HK-2 (cell line): ENCODE measurements around the gene LYPD1.
A peak's percentile ranks its signal among the peaks of the same experiment; 100 is the strongest.

ENCODE experiments used
- DNase-seq: peaks from one replicate; pipeline ENCODE4 v3.0.0-alpha.2; 2018; ENCODE audit not compliant: unreplicated experiment

LYPD1 gene

GRCh38 chr2:132632000-132632649 lies 37.9 kb downstream of the LYPD1 start:
- peak; percentile 29 for DNase-seq

- no peak for DNase-seq
Measured at GRCh38 chr2:132627536-132627935, 42.5 kb downstream of the LYPD1 start.

- no peak for DNase-seq
Measured at GRCh38 chr2:132623096-132623839, 46.7 kb downstream of the LYPD1 start.

GRCh38 chr2:132621131-132621875 lies 48.7 kb downstream of the LYPD1 start:
- DNase-seq: no peak

- no peak for DNase-seq
Measured at GRCh38 chr2:132620115-132620514, 49.9 kb downstream of the LYPD1 start.

- DNase-seq: no peak
Measured at GRCh38 chr2:132618734-132619133, 51.3 kb downstream of the LYPD1 start.

GRCh38 chr2:132617989-132618388 lies 52.0 kb downstream of the LYPD1 start:
- DNase-seq: no peak

- DNase-seq: no peak
Measured at GRCh38 chr2:132615329-132616085, 54.5 kb downstream of the LYPD1 start.

GRCh38 chr2:132611719-132612118 lies 58.3 kb downstream of the LYPD1 start:
- no peak for DNase-seq

GRCh38 chr2:132609101-132609890 lies 60.7 kb downstream of the LYPD1 start:
- DNase-seq: no peak

- DNase-seq: no peak
Measured at GRCh38 chr2:132608311-132608710, 61.7 kb downstream of the LYPD1 start.

GRCh38 chr2:132607426-132608090 lies 62.4 kb downstream of the LYPD1 start:
- no peak for DNase-seq

- no peak for DNase-seq
Measured at GRCh38 chr2:132606649-132607048, 63.4 kb downstream of the LYPD1 start.

GRCh38 chr2:132605236-132606180 lies 64.5 kb downstream of the LYPD1 start:
- DNase-seq: no peak

GRCh38 chr2:132604561-132604960 lies 65.4 kb downstream of the LYPD1 start:
- no peak for DNase-seq

- no peak for DNase-seq
Measured at GRCh38 chr2:132599556-132599955, 70.4 kb downstream of the LYPD1 start.

GRCh38 chr2:132598536-132598935 lies 71.5 kb downstream of the LYPD1 start:
- DNase-seq: no peak

GRCh38 chr2:132597831-132598230 lies 72.2 kb downstream of the LYPD1 start:
- no peak for DNase-seq

- DNase-seq: no peak
Measured at GRCh38 chr2:132597166-132597565, 72.8 kb downstream of the LYPD1 start.

- DNase-seq: no peak
Measured at GRCh38 chr2:132595693-132596092, 74.3 kb downstream of the LYPD1 start.
